Measurements from ENCODE around the gene OR6S1.

DNA sequence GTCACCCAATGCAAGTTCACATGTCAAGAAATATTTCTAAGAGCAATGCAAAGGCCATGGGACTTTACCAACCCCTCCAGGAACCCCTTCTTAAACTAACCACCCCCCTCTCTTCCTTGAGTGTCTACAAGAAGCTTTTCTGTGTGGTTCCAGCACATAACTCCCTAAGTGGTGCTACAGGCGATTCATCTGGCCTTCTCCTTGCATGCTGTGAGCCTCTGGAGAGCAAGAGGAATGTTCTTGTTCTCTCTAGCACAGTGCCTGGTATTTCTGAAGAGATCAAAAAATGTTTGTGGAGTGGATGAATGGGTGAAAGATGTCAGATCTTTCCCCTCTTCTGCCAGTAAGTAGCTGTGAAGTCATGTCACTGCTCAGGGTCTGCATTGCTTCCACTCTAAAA is 44.4 kb downstream of the OR6S1 start:
- TF ChIP-seq, protein P1, sequence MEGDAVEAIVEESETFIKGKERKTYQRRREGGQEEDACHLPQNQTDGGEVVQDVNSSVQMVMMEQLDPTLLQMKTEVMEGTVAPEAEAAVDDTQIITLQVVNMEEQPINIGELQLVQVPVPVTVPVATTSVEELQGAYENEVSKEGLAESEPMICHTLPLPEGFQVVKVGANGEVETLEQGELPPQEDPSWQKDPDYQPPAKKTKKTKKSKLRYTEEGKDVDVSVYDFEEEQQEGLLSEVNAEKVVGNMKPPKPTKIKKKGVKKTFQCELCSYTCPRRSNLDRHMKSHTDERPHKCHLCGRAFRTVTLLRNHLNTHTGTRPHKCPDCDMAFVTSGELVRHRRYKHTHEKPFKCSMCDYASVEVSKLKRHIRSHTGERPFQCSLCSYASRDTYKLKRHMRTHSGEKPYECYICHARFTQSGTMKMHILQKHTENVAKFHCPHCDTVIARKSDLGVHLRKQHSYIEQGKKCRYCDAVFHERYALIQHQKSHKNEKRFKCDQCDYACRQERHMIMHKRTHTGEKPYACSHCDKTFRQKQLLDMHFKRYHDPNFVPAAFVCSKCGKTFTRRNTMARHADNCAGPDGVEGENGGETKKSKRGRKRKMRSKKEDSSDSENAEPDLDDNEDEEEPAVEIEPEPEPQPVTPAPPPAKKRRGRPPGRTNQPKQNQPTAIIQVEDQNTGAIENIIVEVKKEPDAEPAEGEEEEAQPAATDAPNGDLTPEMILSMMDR (IDR thresholded peaks at IDR 0.05; ENCODE audit: extremely low read depth in 1 of 2, insufficient read depth in 1 of 2, low read depth in 1 of 2, low read length in 2 of 2), result no peak
- TF ChIP-seq EZH2 (IDR thresholded peaks at IDR 0.05; ENCODE audit: borderline replicate concordance, low read depth, low read length, severe bottlenecking) (no peak), FOS (IDR thresholded peaks at IDR 0.05; ENCODE audit: borderline replicate concordance, insufficient read depth, low read length) (no peak)
